HepG2 (cell line): Measurements from ENCODE around the gene DCDC2. TPM values are rescaled to one million over a fixed set of nuclear protein-coding genes. Genes with fewer than 3 reads are reported as not detected.

Experiments
- ATAC-seq: fragments of 200-7000 bp; cut with Tn5 transposase; 3 replicates; pipeline ENCODE4 v1.9.1; 2020; ENCODE audit warnings: mild to moderate bottlenecking, moderate library complexity
- BruUV-seq: library from RNA; stranded (reverse); fragments of 400-500 nt; replicated peaks from 2 replicates; lab custom pipeline; 2021; lab: Mats Ljungman, UMichigan
- CTCF ChIA-PET: fragments of 300-600 bp; formaldehyde crosslinking; extraction: SDS; loops from one replicate; lab custom pipeline; 2021; ENCODE audit warnings: low total read pairs, inconsistent platforms, low intra/inter-chr PET ratio; lab: Yijun Ruan, JAX
- POLR2A ChIA-PET: fragments of 350-600 bp; sonication (Branson Sonifier 250); formaldehyde crosslinking; loops from one replicate; lab custom pipeline; 2020; ENCODE audit warnings: antibody characterized with exemption, inconsistent platforms; lab: Yijun Ruan, JAX
- DNase-seq: peaks from one replicate; pipeline ENCODE4 v3.0.0-alpha.2; 2015; ENCODE audit warnings: low spot score
- FAIRE-seq: peaks from 3 replicates; lab custom pipeline; 2011; peaks lifted over from hg19 to GRCh38; lab: Jason Lieb, UNC
- H2AFZ ChIP-seq: one replicate; pipeline ENCODE4 v1.6.1; 2011; ENCODE audit warnings: low read length, inconsistent platforms
- H3K27ac ChIP-seq: fragments of 300-600 bp; 3 replicates; pipeline ENCODE4 v1.8.0; 2011; ENCODE audit warnings: mixed run types, mild to moderate bottlenecking, mixed read lengths, low read length, inconsistent platforms; ENCODE audit not compliant: insufficient read depth; ENCODE audit errors: extremely low read length
- H3K27me3 ChIP-seq, 2 experiments: fragments of 200-600 bp in 1 of 2; 2 replicates in 1 of 2; 3 replicates in 1 of 2; pipeline versions ENCODE4 v1.6.0 to v1.8.0; 2011; ENCODE audit warnings: low read length in 2 of 2, mild to moderate bottlenecking in 2 of 2, moderate library complexity in 2 of 2, inconsistent platforms in 1 of 2; ENCODE audit not compliant: insufficient read depth in 2 of 2, control insufficient read depth in 1 of 2
- H3K36me3 ChIP-seq, 2 experiments: fragments of 200-600 bp in 1 of 2; replicated peaks in 1 of 2; 2 replicates in 1 of 2; 3 replicates in 1 of 2; pipeline versions ENCODE4 v1.5.1 to v1.8.0; 2011; ENCODE audit warnings: low read length in 2 of 2, inconsistent platforms in 1 of 2; ENCODE audit not compliant: insufficient read depth in 2 of 2, control insufficient read depth in 1 of 2
- H3K4me1 ChIP-seq: 2 replicates; pipeline ENCODE4 v1.5.1; 2012; ENCODE audit warnings: low read length, inconsistent platforms; ENCODE audit not compliant: insufficient read depth
- H3K4me2 ChIP-seq: 2 replicates; pipeline ENCODE4 v1.6.0; 2011; ENCODE audit warnings: low read depth, low read length, inconsistent platforms
- H3K4me3 ChIP-seq, 3 experiments: fragments of 200-600 bp in 1 of 3; sonication (generic), shearing (Covaris generic) in 1 of 3; replicated peaks in 1 of 3; 2 replicates each; pipeline ENCODE4 v1.5.1; 2011 to 2016; ENCODE audit warnings: low read length in 3 of 3, inconsistent platforms in 2 of 3, low read depth in 2 of 3, mild to moderate bottlenecking in 2 of 3, control low read depth in 1 of 3, mixed read lengths in 1 of 3; ENCODE audit not compliant: insufficient read depth in 1 of 3
- H3K79me2 ChIP-seq: one replicate; pipeline ENCODE4 v1.6.1; 2011; ENCODE audit warnings: low read length, inconsistent platforms; ENCODE audit not compliant: insufficient read depth
- H3K9ac ChIP-seq: 2 replicates; pipeline ENCODE4 v1.6.0; 2011; ENCODE audit warnings: mild to moderate bottlenecking, low read depth, low read length, inconsistent platforms; ENCODE audit not compliant: insufficient read depth
- H3K9me3 ChIP-seq: 2 replicates; pipeline ENCODE4 v1.5.1; 2012; ENCODE audit warnings: mild to moderate bottlenecking, low read length
- H4K20me1 ChIP-seq: 2 replicates; pipeline ENCODE4 v1.6.0; 2011; ENCODE audit warnings: inconsistent platforms, mild to moderate bottlenecking, low read length, moderate library complexity; ENCODE audit not compliant: insufficient read depth
- ARID2 ChIP-seq: sonication (generic); formaldehyde crosslinking; IDR thresholded peaks from 2 replicates; pipeline ENCODE4 v1.8.1; 2022; ENCODE audit warnings: mild to moderate bottlenecking, missing genetic modification reagents, borderline replicate concordance
- HOXA5 ChIP-seq: sonication (generic); formaldehyde crosslinking; IDR thresholded peaks from 2 replicates; pipeline ENCODE4 v1.4.0; 2020; ENCODE audit warnings: missing genetic modification reagents
- MAFF ChIP-seq: IDR thresholded peaks from 2 replicates; pipeline ENCODE4 v1.6.1; 2011; ENCODE audit warnings: low read depth, low read length, improper control_type of control experiment
- NONO ChIP-seq, 2 experiments: fragments of 450-650 bp in 1 of 2; sonication (generic) in 1 of 2; formaldehyde crosslinking in 1 of 2; IDR thresholded peaks in 1 of 2; conservative IDR thresholded peaks in 1 of 2; 2 replicates each; pipeline versions ENCODE4 v1.6.1 to v1.8.0; 2017 to 2022; ENCODE audit warnings: mild to moderate bottlenecking in 1 of 2, missing genetic modification reagents in 1 of 2, moderate library complexity in 1 of 2
- NR2F6 ChIP-seq, 2 experiments: IDR thresholded peaks; 2 replicates each; pipeline ENCODE4 v1.6.1; 2016; ENCODE audit warnings: antibody characterized with exemption in 1 of 2, mild to moderate bottlenecking in 1 of 2
- PREB ChIP-seq: sonication (generic); formaldehyde crosslinking; IDR thresholded peaks from 2 replicates; pipeline ENCODE4 v1.4.0; 2020; ENCODE audit warnings: missing genetic modification reagents
- RORA ChIP-seq: sonication (generic); formaldehyde crosslinking; IDR thresholded peaks from 2 replicates; pipeline ENCODE4 v1.5.0; 2020; ENCODE audit warnings: mild to moderate bottlenecking, missing genetic modification reagents, moderate library complexity
- STAT6 ChIP-seq: sonication (generic); formaldehyde crosslinking; IDR thresholded peaks from 2 replicates; pipeline ENCODE4 v1.4.0; 2020; ENCODE audit warnings: missing genetic modification reagents, mild to moderate bottlenecking, borderline replicate concordance
- TEAD2 ChIP-seq: sonication (generic); formaldehyde crosslinking; IDR thresholded peaks from 2 replicates; pipeline ENCODE4 v1.9.0; 2021; ENCODE audit warnings: missing genetic modification reagents
- TFDP1 ChIP-seq: IDR thresholded peaks from 2 replicates; pipeline ENCODE4 v1.6.1; 2016; ENCODE audit warnings: missing compliant biosample characterization, missing genetic modification reagents, borderline replicate concordance
- ZIK1 ChIP-seq: sonication (generic); formaldehyde crosslinking; IDR thresholded peaks from 2 replicates; pipeline ENCODE4 v1.5.0; 2020; ENCODE audit warnings: mild to moderate bottlenecking, low read depth, missing genetic modification reagents, borderline replicate concordance
- ZNF431 ChIP-seq: sonication (generic); formaldehyde crosslinking; IDR thresholded peaks from 2 replicates; pipeline ENCODE4 v1.9.0; 2022; ENCODE audit warnings: missing genetic modification reagents, low read depth, mild to moderate bottlenecking, borderline replicate concordance
- ZNF510 ChIP-seq: sonication (generic); formaldehyde crosslinking; IDR thresholded peaks from 2 replicates; pipeline ENCODE4 v1.4.0; 2020; ENCODE audit warnings: low read depth, mild to moderate bottlenecking, missing genetic modification reagents
- ZNF614 ChIP-seq: IDR thresholded peaks from 2 replicates; pipeline ENCODE4 v1.6.1; 2018; ENCODE audit warnings: missing biosample characterization, missing genetic modification reagents, inconsistent platforms, borderline replicate concordance
- ZNF629 ChIP-seq: sonication (generic); formaldehyde crosslinking; conservative IDR thresholded peaks from 2 replicates; pipeline ENCODE4 v1.5.0; 2020; ENCODE audit warnings: missing genetic modification reagents
- ZNF720 ChIP-seq: sonication (generic); formaldehyde crosslinking; IDR thresholded peaks from 2 replicates; pipeline ENCODE4 v1.4.0; 2020; ENCODE audit warnings: missing genetic modification reagents
- ZNF766 ChIP-seq: sonication (generic); formaldehyde crosslinking; IDR thresholded peaks from 2 replicates; pipeline ENCODE4 v1.5.0; 2020; ENCODE audit warnings: missing genetic modification reagents, borderline replicate concordance
- ZSCAN22 ChIP-seq: sonication (generic); formaldehyde crosslinking; IDR thresholded peaks from 2 replicates; pipeline ENCODE4 v1.4.0; 2020; ENCODE audit warnings: mild to moderate bottlenecking, missing genetic modification reagents
- WGBS: methylation state at CpG from one replicate; pipeline ENCODE4 v1.1.6; 2017; ENCODE audit warnings: low lambda C conversion rate; 5-methylcytosine and 5-hydroxymethylcytosine counted together
- in situ Hi-C: cut with HindIII; loops from 2 replicates; pipeline ENCODE4 v1.10.0; 2017; ENCODE audit warnings: low pct_unique_long_range_greater_than_20kb; ENCODE audit not compliant: extremely low pct_ligation_motif_present
- intact Hi-C: fragments of 100-400 bp; cut with micrococcal nuclease; formaldehyde crosslinking; loops from one replicate; pipeline ENCODE4 v1.10.0; 2022; ENCODE audit not compliant: unreplicated experiment
- polyA plus RNA-seq, 8 experiments: library from polyadenylated mRNA; depleted of rRNA in 3 of 8; stranded (reverse) in 7 of 8; unstranded in 1 of 8; fragments of >200 nt; fragmentation: Illumina TruSeq in 4 of 8; extraction: Trizol in 4 of 8; gene quantifications; 2 replicates each; pipeline versions ENCODE4 v1.2.1 to v1.2.3, GENCODE V29; 2011 to 2016; ENCODE audit warnings: low read depth in 4 of 8, missing spikeins in 1 of 8, mixed read lengths in 1 of 8; ENCODE audit not compliant: insufficient read depth in 1 of 8
- total RNA-seq, 5 experiments: library from RNA; depleted of rRNA; stranded (reverse); fragments of >200 nt; fragmentation: Illumina TruSeq; extraction: Trizol; gene quantifications; 2 replicates each; pipeline ENCODE4 v1.2.3, GENCODE V29; 2016; ENCODE audit warnings: low read depth in 1 of 5

The DCDC2 gene
- total and polyA plus RNA-seq, 2 of the 13 experiments (the other 11 are each of a cell fraction or from before 2014, with no cell fraction given): 9.0 to 36.2 TPM

DNA sequence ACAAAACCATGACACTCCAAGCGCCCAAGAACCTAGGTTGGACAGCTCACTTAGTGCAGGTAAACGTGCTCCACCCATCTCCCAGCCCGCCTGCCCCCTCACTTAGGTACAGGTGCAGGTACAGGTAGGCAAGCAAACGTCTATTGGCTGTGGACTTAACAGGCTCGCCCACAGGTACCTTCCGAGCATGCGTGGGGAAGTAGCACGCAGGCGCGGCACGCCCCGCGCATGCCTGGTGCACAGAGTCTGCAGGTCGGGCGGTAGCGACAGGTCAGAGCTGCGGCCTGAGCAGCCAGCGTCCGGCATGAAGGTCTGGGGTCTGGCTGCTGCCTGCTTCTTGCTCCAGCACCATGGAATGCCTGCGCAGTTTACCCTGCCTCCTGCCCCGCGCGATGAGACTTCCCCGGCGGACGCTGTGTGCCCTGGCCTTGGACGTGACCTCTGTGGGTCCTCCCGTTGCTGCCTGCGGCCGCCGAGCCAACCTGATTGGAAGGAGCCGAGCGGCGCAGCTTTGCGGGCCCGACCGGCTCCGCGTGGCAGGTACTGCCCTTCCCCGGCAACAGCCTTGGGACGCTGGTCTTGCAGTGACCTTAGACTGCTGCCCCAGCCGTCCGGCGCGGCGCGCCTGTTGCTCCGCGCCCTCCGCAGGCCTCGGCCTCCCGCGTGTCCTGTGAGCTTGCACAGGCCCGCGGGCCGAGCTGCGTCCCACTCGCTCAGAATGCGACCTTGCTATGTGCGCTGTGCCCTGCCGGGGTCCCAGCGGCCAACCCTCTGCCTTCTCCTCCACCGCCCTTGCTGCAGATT is 45.0 kb upstream of the DCDC2 start, which contains the start of gene MRS2:
MRS2 (plus strand) TSS at position 240 of the 804 bp plus-strand sequence; CDS start at position 351, 111 bp downstream.
- H3K36me3 ChIP-seq: peaks cover 6 to 7% of the 10 kb centered on the region in 2 experiments
- H3K4me3 ChIP-seq: peak within 1 kb of the TSS; percentile 78 to 95 (median 83)
- under 1% methylated on average over 23 of the region's 63 CpGs for WGBS
- H3K27ac ChIP-seq: peak within 1 kb of the TSS; percentile 79
- peak within 1 kb of the TSS; percentile 56 for H2AFZ ChIP-seq
- in situ Hi-C loops (no loop called here), intact Hi-C loops (loop anchor here (1.0 to 5.0 kb wide), 3 partner anchors 18 to 341 kb away; no protein-coding TSS in a partner anchor)
- peaks cover 71% of the 10 kb centered on the region for H3K4me1 ChIP-seq
- peak within 1 kb of the TSS; percentile 90 for H3K9ac ChIP-seq
- ATAC-seq: peak; percentile 96
- H3K27me3 ChIP-seq: no peaks in the 10 kb centered on the region; a peak in 1 of 5 replicates
- no peak for FAIRE-seq
- no peaks in the 10 kb centered on the region for H3K9me3 ChIP-seq
- peaks cover 6% of the 10 kb centered on the region for H4K20me1 ChIP-seq
- POLR2A ChIA-PET: interaction anchor here (0.8 to 1.0 kb wide), 3 partner anchors 10 to 264 kb away, joined by 3 read pairs; partner anchors contain the start of genes ACOT13 and TDP2
- CTCF ChIA-PET: interaction anchor here (1.7 kb wide), 1 partner anchor 120 kb away, joined by 4 read pairs; no protein-coding TSS in a partner anchor
- peak; percentile 85 for DNase-seq
- BruUV-seq: no TSS peak
- peak within 1 kb of the TSS; percentile 88 for H3K4me2 ChIP-seq
- H3K79me2 ChIP-seq: peaks cover 38% of the 10 kb centered on the region
- TF ChIP-seq TEAD2: no peak
- peak; percentile 99; the same call in 1 of the 2 replicates for TF ChIP-seq ZNF510 (CRISPR knock-in tag)
- no peak for TF ChIP-seq MAFF
- peak; percentile 48; the same call in 1 of the 2 replicates for TF ChIP-seq ZNF614 (CRISPR knock-in tag)
- TF ChIP-seq ZNF431 (CRISPR knock-in tag): peak; percentile 59; the same call in 1 of the 2 replicates
- peak; percentile 85 for TF ChIP-seq HOXA5 (CRISPR knock-in tag)
- TF ChIP-seq NONO (IDR thresholded peaks at IDR 0.05): no peak
- peak; percentile 96 for TF ChIP-seq NONO (CRISPR knock-in tag; conservative IDR thresholded peaks at IDR 0.05)
- TF ChIP-seq ZIK1 (CRISPR knock-in tag): peak; percentile 83; the same call in 1 of the 2 replicates
- peak; percentile 65; the same call in 1 of the 2 replicates for TF ChIP-seq NR2F6 (IDR thresholded peaks at IDR 0.05)
- TF ChIP-seq NR2F6 (CRISPR knock-in tag; IDR thresholded peaks at IDR 0.05): peak; percentile 85
- TF ChIP-seq TFDP1 (CRISPR knock-in tag): no peak
- peak; percentile 94 for TF ChIP-seq ARID2
- peak; percentile 40; the same call in 1 of the 2 replicates for TF ChIP-seq STAT6 (CRISPR knock-in tag)
- peak; percentile 87 for TF ChIP-seq ZSCAN22 (CRISPR knock-in tag)
- TF ChIP-seq PREB: no peak; the same call in 1 of the 2 replicates
- 0 out of 2 replicates have a peak, but pooled peaks have one; percentile 51 for TF ChIP-seq ZNF629 (CRISPR knock-in tag)
- peak; percentile 94; the same call in 1 of the 2 replicates for TF ChIP-seq ZNF766 (CRISPR knock-in tag)
- no peak for TF ChIP-seq RORA (CRISPR knock-in tag)
- TF ChIP-seq ZNF720 (CRISPR knock-in tag): no peak
